Calu3 (cell line): ENCODE measurements around the gene SSR2. TPM values are rescaled to one million over a fixed set of nuclear protein-coding genes. Genes with fewer than 3 reads are reported as not detected.
A peak's percentile ranks its signal among the peaks of the same experiment; 100 is the strongest.

Experiments
- BruUV-seq: library from RNA; stranded (reverse); fragments of 400-500 nt; replicated peaks from 2 replicates; lab custom pipeline; 2021; lab: Mats Ljungman, UMichigan
- CTCF ChIA-PET: fragments of 300-600 bp; sonication (Branson Sonifier 250); formaldehyde crosslinking; loops from one replicate; lab custom pipeline; 2022; ENCODE audit warnings: antibody characterized with exemption; lab: Charles Lee
- DNase-seq: peaks from one replicate; pipeline ENCODE4 v3.0.0; 2022
- H3K27ac Mint-ChIP-seq: one replicate; pipeline ENCODE4 v1.8.0; 2022; ENCODE audit warnings: mixed read lengths; ENCODE audit not compliant: unreplicated experiment
- H3K27me3 Mint-ChIP-seq: one replicate; pipeline ENCODE4 v1.8.0; 2022; ENCODE audit warnings: mixed read lengths; ENCODE audit not compliant: unreplicated experiment
- H3K36me3 Mint-ChIP-seq: one replicate; pipeline ENCODE4 v1.8.0; 2022; ENCODE audit warnings: mild to moderate bottlenecking, moderate library complexity, mixed read lengths; ENCODE audit not compliant: insufficient read depth, unreplicated experiment
- H3K4me1 Mint-ChIP-seq: one replicate; pipeline ENCODE4 v1.8.0; 2022; ENCODE audit warnings: mild to moderate bottlenecking, low read depth, mixed read lengths; ENCODE audit not compliant: unreplicated experiment
- H3K4me3 Mint-ChIP-seq: one replicate; pipeline ENCODE4 v1.8.0; 2022; ENCODE audit warnings: mild to moderate bottlenecking, low read depth, moderate library complexity, mixed read lengths; ENCODE audit not compliant: unreplicated experiment
- H3K9me3 Mint-ChIP-seq: one replicate; pipeline ENCODE4 v1.8.0; 2022; ENCODE audit warnings: low read depth, mixed read lengths; ENCODE audit not compliant: unreplicated experiment
- CTCF ChIP-seq: fragments of 200-600 bp; IDR thresholded peaks from one replicate; pipeline ENCODE4 v1.8.0; 2022; ENCODE audit warnings: antibody characterized with exemption; ENCODE audit not compliant: unreplicated experiment
- intact Hi-C: fragments of 100-400 bp; cut with micrococcal nuclease; formaldehyde crosslinking; loops from one replicate; pipeline ENCODE4 v1.10.0; 2022; ENCODE audit not compliant: unreplicated experiment
- total RNA-seq: library from RNA; stranded (reverse); gene quantifications from 2 replicates; pipeline ENCODE4 v1.2.3, GENCODE V29; 2022

The SSR2 gene
- total RNA-seq, 1 experiment from 2014 or later, result 246 TPM

DNA sequence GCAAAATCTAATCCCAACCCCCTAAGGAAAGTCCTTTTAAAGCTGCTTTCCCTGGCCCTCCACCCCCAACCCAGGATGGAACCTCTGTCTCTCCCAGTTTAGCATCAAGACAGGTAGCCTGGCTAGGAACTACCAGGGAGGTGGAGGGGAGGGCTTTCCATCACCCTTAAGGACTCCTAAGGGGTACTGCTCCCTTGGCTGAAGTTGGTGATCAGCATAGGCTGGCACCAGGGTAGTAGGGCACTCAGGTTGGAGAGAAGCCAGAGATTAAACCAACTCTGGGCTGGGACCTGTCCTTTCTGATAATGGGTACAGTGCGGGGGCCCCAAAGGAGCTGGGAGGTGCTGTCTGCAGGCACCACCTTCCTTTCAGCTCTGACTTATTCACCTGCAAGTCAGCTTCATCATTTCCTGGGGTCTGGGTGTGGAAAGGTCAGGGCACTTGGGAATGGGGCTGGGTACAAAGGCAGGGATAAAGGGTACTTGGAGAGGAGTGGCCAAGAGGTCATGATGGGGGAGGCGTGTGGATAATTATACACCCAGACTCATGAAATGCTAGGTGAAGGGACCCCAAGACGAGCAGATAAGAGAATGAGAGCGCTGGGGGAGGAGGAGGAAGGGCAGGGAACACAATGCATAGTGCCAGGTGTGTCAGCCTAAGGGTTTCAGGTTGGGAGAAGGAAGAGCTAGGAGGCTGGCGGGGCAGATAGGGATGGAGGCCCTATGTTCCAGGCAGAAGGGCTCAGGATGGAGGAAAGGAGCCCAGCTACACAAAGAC is 43.6 kb downstream of the SSR2 start:
- TSS peak; percentile 52 for BruUV-seq
- Mint-ChIP-seq H3K9me3 (no peaks in the 10 kb centered on the region), H3K4me3 (peak overlapping the region; percentile 78), H3K36me3 (peaks cover 83% of the 10 kb centered on the region), H3K4me1 (peaks cover 81% of the 10 kb centered on the region), H3K27me3 (no peaks in the 10 kb centered on the region), H3K27ac (peak overlapping the region; percentile 73)
- CTCF ChIA-PET, result interaction anchor here (0.6 to 2.5 kb wide), 11 partner anchors 12 to 975 kb away, joined by 3 to 11 read pairs (median 6); partner anchors contain the start of genes SYT11 and ZBTB7B
- intact Hi-C loops, result no loop called here
- TF ChIP-seq CTCF, result no peak
- no peak for DNase-seq

GRCh38 chr1:155976062-155976912 is 44.5 kb downstream of the SSR2 start:
- H3K27ac Mint-ChIP-seq, result peak overlapping the region; percentile 73
- H3K27me3 Mint-ChIP-seq, result no peaks in the 10 kb centered on the region
- peak overlapping the region; percentile 78 for H3K4me3 Mint-ChIP-seq
- CTCF ChIA-PET, result interaction anchor here (0.8 to 2.5 kb wide), 8 partner anchors 13 to 90 kb away, joined by 4 to 10 read pairs (median 6); no protein-coding TSS in a partner anchor
- TF ChIP-seq CTCF, result no peak
- intact Hi-C loops, result no loop called here
- peak; percentile 37 for DNase-seq
- H3K9me3 Mint-ChIP-seq, result no peaks in the 10 kb centered on the region
- BruUV-seq, result no TSS peak
- H3K36me3 Mint-ChIP-seq, result peaks cover 84% of the 10 kb centered on the region
- H3K4me1 Mint-ChIP-seq, result peaks cover 78% of the 10 kb centered on the region

GRCh38 chr1:155975375-155976061 is 45.2 kb downstream of the SSR2 start:
- H3K4me3 Mint-ChIP-seq, result peak overlapping the region; percentile 78
- no peaks in the 10 kb centered on the region for H3K9me3 Mint-ChIP-seq
- peak overlapping the region; percentile 73 for H3K27ac Mint-ChIP-seq
- no peak for TF ChIP-seq CTCF
- no TSS peak for BruUV-seq
- no peak for DNase-seq
- H3K4me1 Mint-ChIP-seq, result peaks cover 78% of the 10 kb centered on the region
- CTCF ChIA-PET, result interaction anchor here (0.5 to 1.5 kb wide), 2 partner anchors 13 to 39 kb away, joined by 5 to 7 read pairs; no protein-coding TSS in a partner anchor
- peaks cover 84% of the 10 kb centered on the region for H3K36me3 Mint-ChIP-seq
- H3K27me3 Mint-ChIP-seq, result no peaks in the 10 kb centered on the region
- intact Hi-C loops, result no loop called here
